Endodermal cell (in vitro differentiated cells): ENCODE data around the gene PHKA2. TPM values are rescaled to one million over a fixed set of nuclear protein-coding genes. Genes with fewer than 3 reads are reported as not detected.

Experiments used
- DNase-seq: peaks from one replicate; pipeline ENCODE4 v3.0.0-alpha.2; 2017
- H3K27ac ChIP-seq: 2 replicates; pipeline ENCODE4 v1.5.1; 2013; ENCODE audit warnings: mild to moderate bottlenecking, low read depth, low read length, moderate library complexity
- H3K27me3 ChIP-seq: 2 replicates; pipeline ENCODE4 v1.6.1; 2013; ENCODE audit warnings: mild to moderate bottlenecking, low read length, moderate library complexity; ENCODE audit not compliant: insufficient read depth, control insufficient read depth, poor library complexity, severe bottlenecking
- H3K36me3 ChIP-seq: 2 replicates; pipeline ENCODE4 v1.7.0; 2013; ENCODE audit warnings: mild to moderate bottlenecking, low read length, moderate library complexity; ENCODE audit not compliant: control insufficient read depth, insufficient read depth
- H3K4me1 ChIP-seq: one replicate; pipeline ENCODE4 v1.7.0; 2013; ENCODE audit warnings: low read length; ENCODE audit not compliant: control insufficient read depth, insufficient read depth
- H3K4me3 ChIP-seq: 2 replicates; pipeline ENCODE4 v1.5.1; 2013; ENCODE audit warnings: mild to moderate bottlenecking, low read length, moderate library complexity
- H3K9ac ChIP-seq: 2 replicates; pipeline ENCODE4 v1.6.1; 2013; ENCODE audit warnings: mild to moderate bottlenecking, low read length, moderate library complexity; ENCODE audit not compliant: poor library complexity, severe bottlenecking; ENCODE audit errors: extremely low read depth
- H3K9me3 ChIP-seq: 2 replicates; pipeline ENCODE4 v1.6.1; 2013; ENCODE audit warnings: mild to moderate bottlenecking, low read length, moderate library complexity; ENCODE audit not compliant: control insufficient read depth
- H3K27ac Mint-ChIP-seq: 2 replicates; pipeline ENCODE4 v1.8.0; 2020; ENCODE audit warnings: mixed read lengths
- H3K27me3 Mint-ChIP-seq: 2 replicates; pipeline ENCODE4 v1.8.0; 2021; ENCODE audit warnings: mild to moderate bottlenecking, mixed read lengths; ENCODE audit not compliant: insufficient read depth
- H3K36me3 Mint-ChIP-seq: 2 replicates; pipeline ENCODE4 v1.8.0; 2020; ENCODE audit warnings: low read depth, mixed read lengths
- H3K4me1 Mint-ChIP-seq: 2 replicates; pipeline ENCODE4 v1.8.0; 2020; ENCODE audit warnings: mixed read lengths
- H3K4me3 Mint-ChIP-seq: 2 replicates; pipeline ENCODE4 v1.8.0; 2020; ENCODE audit warnings: mild to moderate bottlenecking, moderate library complexity, mixed read lengths
- H3K9me3 Mint-ChIP-seq: 2 replicates; pipeline ENCODE4 v1.8.0; 2020; ENCODE audit warnings: mild to moderate bottlenecking, mixed read lengths
- CTCF ChIP-seq: fragments of 200-600 bp; sonication (generic); conservative IDR thresholded peaks from 2 replicates; pipeline ENCODE4 v1.5.0; 2021; ENCODE audit warnings: antibody characterized with exemption, mild to moderate bottlenecking
- WGBS, 2 experiments: methylation state at CpG; one replicate each; pipeline versions ENCODE4 v1.1.5 to v1.1.7; 2013; ENCODE audit warnings: missing lambda C conversion rate in 2 of 2, mixed read lengths in 1 of 2; ENCODE audit not compliant: insufficient coverage in 1 of 2, insufficient read length in 1 of 2; 5-methylcytosine and 5-hydroxymethylcytosine counted together
- total RNA-seq, 2 donors: library from RNA; stranded (reverse); fragmentation: NEBNext Ultra II Directional in 1 of 2; extraction: Animal tissue kit (Norgen Biotek cat#: 25700) in 1 of 2; gene quantifications; 2 replicates in 1 of 2; 3 replicates in 1 of 2; pipeline ENCODE4 v1.2.1, GENCODE V29; 2021

Gene PHKA2
- total RNA-seq, 2 donors from 2014 or later: 32.5 to 33.0 TPM

DNA sequence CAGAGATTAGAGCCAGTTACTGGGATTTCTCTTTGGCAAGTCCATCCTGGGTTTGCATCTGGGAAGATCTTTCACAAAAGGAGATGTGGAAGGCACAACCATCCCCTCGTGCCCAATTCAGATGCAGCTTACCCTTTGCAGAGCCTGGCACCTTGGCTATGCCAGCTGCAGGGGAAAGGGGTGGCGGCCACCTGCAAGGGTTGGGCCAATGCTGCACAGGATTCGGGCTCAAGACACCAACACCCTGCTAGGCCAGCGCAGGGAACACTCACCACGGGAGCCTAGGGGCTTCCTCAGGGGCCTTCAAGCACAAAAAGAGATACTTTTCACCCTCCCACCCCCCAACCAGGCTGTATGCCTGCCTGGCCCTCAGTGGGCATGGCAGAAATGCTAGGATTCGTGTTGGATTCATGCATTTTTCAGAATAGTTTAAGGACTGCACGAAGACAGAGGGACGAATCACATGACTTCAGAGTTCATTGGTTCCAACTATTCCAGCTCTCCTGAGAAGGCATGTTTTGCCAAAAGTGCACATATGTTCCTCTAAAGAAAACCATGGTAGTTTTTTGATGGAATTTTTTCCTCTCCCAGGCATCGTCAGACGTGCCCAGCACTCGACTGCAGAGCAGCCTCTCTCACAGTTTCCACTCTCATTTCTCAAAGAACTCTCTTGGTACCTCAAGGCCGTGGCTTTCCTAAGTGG lies 94.4 kb downstream of the PHKA2 start:
- Histone ChIP-seq H3K27ac (no peak overlapping the region), H3K9ac (no peak overlapping the region), H3K4me1 (no peaks in the 10 kb centered on the region), H3K4me3 (no peak overlapping the region), H3K36me3 (no peaks in the 10 kb centered on the region), H3K27me3 (no peaks in the 10 kb centered on the region), H3K9me3 (no peaks in the 10 kb centered on the region)
- H3K9me3 Mint-ChIP-seq: peaks cover 74% of the 10 kb centered on the region
- peaks cover 12% of the 10 kb centered on the region for H3K36me3 Mint-ChIP-seq
- WGBS, 2 experiments: 82 to 91% methylated on average over 2 to 12 of the region's 12 CpGs
- no peaks in the 10 kb centered on the region for H3K27me3 Mint-ChIP-seq
- TF ChIP-seq CTCF: no peak
- peaks cover 12% of the 10 kb centered on the region for H3K4me1 Mint-ChIP-seq
- no peak for DNase-seq
- no peak overlapping the region for H3K4me3 Mint-ChIP-seq
- H3K27ac Mint-ChIP-seq: no peak overlapping the region

GRCh38 chrX:18888281-18888680 lies 95.6 kb downstream of the PHKA2 start:
- Histone ChIP-seq H3K9ac (no peak overlapping the region), H3K27me3 (no peaks in the 10 kb centered on the region), H3K4me3 (no peak overlapping the region), H3K9me3 (no peaks in the 10 kb centered on the region), H3K4me1 (no peaks in the 10 kb centered on the region), H3K27ac (no peak overlapping the region), H3K36me3 (no peaks in the 10 kb centered on the region)
- H3K27me3 Mint-ChIP-seq: no peaks in the 10 kb centered on the region
- no peak overlapping the region for H3K27ac Mint-ChIP-seq
- TF ChIP-seq CTCF: no peak
- peaks cover 8% of the 10 kb centered on the region for H3K36me3 Mint-ChIP-seq
- H3K4me1 Mint-ChIP-seq: peaks cover 12% of the 10 kb centered on the region
- 90 to 93% methylated on average over 3 to 4 of the region's 4 CpGs for WGBS, 2 experiments
- no peak for DNase-seq
- H3K9me3 Mint-ChIP-seq: peaks cover 73% of the 10 kb centered on the region
- H3K4me3 Mint-ChIP-seq: no peak overlapping the region

GRCh38 chrX:18887825-18888212 lies 96.1 kb downstream of the PHKA2 start:
- no peaks in the 10 kb centered on the region for H3K27me3 ChIP-seq
- Mint-ChIP-seq H3K4me3 (no peak overlapping the region), H3K27me3 (no peaks in the 10 kb centered on the region), H3K4me1 (peaks cover 12% of the 10 kb centered on the region), H3K36me3 (peaks cover 4% of the 10 kb centered on the region), H3K27ac (no peak overlapping the region), H3K9me3 (peaks cover 71% of the 10 kb centered on the region)
- TF ChIP-seq CTCF: no peak
- DNase-seq: no peak
- no peak overlapping the region for H3K27ac ChIP-seq
- H3K9me3 ChIP-seq: no peaks in the 10 kb centered on the region
- WGBS, 2 experiments: 83% methylated on average over 6 of the region's 6 CpGs; no CpG with 5 or more reads in 1 of the 2 experiments
- H3K36me3 ChIP-seq: no peaks in the 10 kb centered on the region
- no peaks in the 10 kb centered on the region for H3K4me1 ChIP-seq
- H3K4me3 ChIP-seq: no peak overlapping the region
- no peak overlapping the region for H3K9ac ChIP-seq
